ENCODE data around the gene CLASP1.

CLASP1 gene

DNA sequence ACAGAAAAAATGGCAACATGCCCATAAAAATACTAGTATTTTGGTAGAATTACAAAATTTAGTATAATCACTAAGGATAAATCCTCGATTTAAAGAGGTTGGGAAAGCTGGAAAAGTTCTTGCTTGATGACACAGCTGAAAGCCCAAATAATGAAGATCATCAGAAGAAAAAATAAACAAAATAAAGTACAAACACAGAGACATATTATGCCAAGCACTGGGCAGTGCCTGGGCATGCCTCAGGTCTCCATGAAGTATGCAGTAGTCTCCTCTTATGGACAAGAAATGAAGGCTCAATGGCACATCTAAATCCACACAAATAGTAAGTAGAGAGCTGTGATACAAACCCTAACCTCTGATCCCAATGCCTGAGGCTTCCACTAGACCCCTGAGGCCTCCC lies 60.9 kb downstream of the CLASP1 start:
- ATAC-seq, result no peak
- no peak overlapping the region for H3K4me3 Mint-ChIP-seq
- no peak overlapping the region for H3K27ac Mint-ChIP-seq

DNA sequence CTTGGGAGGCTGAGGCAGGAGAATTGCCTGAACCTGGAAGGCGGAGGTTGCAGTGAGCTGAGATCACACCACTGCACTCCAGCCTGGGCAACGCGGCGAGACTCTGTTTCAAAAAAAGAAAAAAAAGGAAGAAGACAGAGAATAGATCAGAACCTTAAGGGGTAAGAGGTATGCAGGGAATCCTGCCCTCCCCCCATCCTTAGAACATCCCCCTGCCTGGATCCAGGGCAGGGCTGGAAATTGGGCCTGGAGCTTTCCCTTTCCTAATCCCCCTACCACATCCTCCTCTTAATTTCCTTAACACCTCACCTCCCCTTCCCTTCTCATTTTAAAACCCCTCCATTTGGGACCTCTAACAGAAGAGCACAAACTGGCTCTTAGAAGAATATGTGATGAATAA lies 62.1 kb downstream of the CLASP1 start:
- Mint-ChIP-seq H3K4me1 (peaks cover 21% of the 10 kb centered on the region), H3K36me3 (ENCODE audit: low read depth) (peaks cover 10% of the 10 kb centered on the region), H3K9me3 (no peaks in the 10 kb centered on the region), H3K4me3 (no peak overlapping the region), H3K27me3 (no peaks in the 10 kb centered on the region), H3K27ac (no peak overlapping the region)
- DNase-seq, result no peak
- no peak for ATAC-seq

More for the DNA sequence above, 60.9 kb downstream of the CLASP1 start:
- H3K4me1 Mint-ChIP-seq, result peaks cover 21% of the 10 kb centered on the region
- DNase-seq, result no peak
- H3K27me3 Mint-ChIP-seq, result no peaks in the 10 kb centered on the region
- no peaks in the 10 kb centered on the region for H3K9me3 Mint-ChIP-seq
- H3K36me3 Mint-ChIP-seq (ENCODE audit: low read depth), result peaks cover 8% of the 10 kb centered on the region

DNA sequence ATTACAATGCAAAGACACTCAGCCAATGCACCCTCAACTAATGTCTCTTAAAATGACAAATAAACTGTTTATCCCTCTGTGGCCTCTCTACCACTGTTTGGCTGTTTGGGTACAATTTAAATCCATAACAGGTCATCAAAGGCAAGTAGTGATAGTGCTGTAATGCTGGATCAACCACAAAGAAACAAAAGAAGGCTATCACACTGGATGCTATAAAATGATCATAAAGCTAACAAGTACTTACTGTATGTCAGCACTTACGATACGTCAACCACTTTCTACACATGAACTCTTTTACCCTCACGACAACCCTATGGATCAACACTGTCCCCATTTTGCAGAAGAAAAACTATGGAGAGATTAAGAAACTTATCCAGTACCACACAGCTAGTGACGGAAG lies 64.5 kb downstream of the CLASP1 start:
- peaks cover 8% of the 10 kb centered on the region for H3K36me3 Mint-ChIP-seq (ENCODE audit: low read depth)
- H3K9me3 Mint-ChIP-seq, result no peaks in the 10 kb centered on the region
- ATAC-seq (no peak), DNase-seq (no peak)
- no peaks in the 10 kb centered on the region for H3K27me3 Mint-ChIP-seq
- H3K4me3 Mint-ChIP-seq, result no peak overlapping the region
- peaks cover 14% of the 10 kb centered on the region for H3K4me1 Mint-ChIP-seq
- H3K27ac Mint-ChIP-seq, result peak overlapping the region; percentile 6

DNA sequence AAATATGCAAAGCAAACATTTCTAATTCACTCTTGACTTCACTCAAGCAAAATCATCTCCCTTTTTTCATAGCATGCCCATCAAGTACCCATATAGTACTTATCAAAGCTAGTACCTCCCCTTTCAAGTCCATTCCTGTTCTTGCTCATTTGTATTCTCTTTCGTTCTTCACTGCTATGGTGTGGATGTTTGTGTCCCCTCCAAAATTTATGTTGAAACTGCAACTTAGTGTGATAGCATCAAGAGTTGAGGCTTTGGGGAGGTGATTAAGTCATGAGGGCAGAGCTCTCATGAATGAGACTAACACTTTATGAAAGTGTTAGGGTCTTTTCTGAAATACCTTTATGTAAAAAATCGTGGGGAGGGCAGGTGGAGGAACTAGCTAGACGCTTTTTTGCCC lies 65.7 kb downstream of the CLASP1 start:
- H3K36me3 Mint-ChIP-seq (ENCODE audit: low read depth), result peaks cover 3% of the 10 kb centered on the region
- ATAC-seq (peak; percentile 65), DNase-seq (no peak)
- H3K27me3 Mint-ChIP-seq, result no peaks in the 10 kb centered on the region
- H3K4me3 Mint-ChIP-seq, result no peak overlapping the region
- H3K27ac Mint-ChIP-seq, result no peak overlapping the region
- H3K9me3 Mint-ChIP-seq, result no peaks in the 10 kb centered on the region
- H3K4me1 Mint-ChIP-seq, result peaks cover 15% of the 10 kb centered on the region

DNA sequence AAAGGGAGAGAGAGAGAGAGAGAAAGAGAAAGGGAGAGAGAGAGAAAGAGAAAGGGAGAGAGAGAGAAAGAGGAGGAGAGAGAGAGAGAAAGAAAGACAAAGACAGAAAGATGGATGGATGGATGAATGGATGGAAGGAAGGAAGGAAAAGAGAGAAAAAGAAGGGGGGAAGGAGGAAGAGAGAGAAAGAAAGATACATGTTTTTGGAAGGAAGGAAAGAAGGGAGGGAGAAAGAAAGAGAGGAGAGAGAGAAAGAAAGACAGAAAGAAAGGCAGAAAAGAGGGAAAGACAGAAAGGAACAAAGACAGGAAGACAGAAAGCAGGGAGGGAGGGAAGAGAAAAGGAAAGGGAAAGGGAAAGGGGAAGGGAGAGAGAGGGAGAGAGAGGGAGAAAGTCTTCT lies 67.0 kb downstream of the CLASP1 start:
- DNase-seq (no peak), ATAC-seq (no peak)
- H3K4me3 Mint-ChIP-seq, result no peak overlapping the region
- no peaks in the 10 kb centered on the region for H3K27me3 Mint-ChIP-seq
- H3K27ac Mint-ChIP-seq, result no peak overlapping the region
- H3K4me1 Mint-ChIP-seq, result peaks cover 15% of the 10 kb centered on the region
- H3K9me3 Mint-ChIP-seq, result no peaks in the 10 kb centered on the region
- peaks cover 3% of the 10 kb centered on the region for H3K36me3 Mint-ChIP-seq (ENCODE audit: low read depth)

DNA sequence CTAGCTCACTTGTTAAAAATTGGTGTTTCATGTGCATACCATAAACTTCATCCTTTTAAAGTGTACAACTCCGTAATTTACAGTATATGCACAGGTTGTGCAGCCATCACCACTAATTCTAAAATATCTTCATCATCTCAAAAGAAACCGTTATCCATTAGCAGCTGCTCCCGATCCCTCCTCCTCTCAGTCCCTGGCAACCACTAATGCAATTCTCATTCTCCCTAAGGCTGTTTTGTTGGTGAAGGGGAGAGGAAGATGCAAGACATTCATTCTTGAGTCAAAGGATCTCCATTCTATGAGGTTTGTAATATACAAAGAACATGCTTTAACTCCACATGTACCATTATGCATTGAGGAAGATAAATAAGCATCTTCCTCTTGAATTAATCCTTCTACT lies 70.0 kb downstream of the CLASP1 start:
- ATAC-seq (no peak), DNase-seq (no peak)
- H3K27me3 Mint-ChIP-seq, result no peaks in the 10 kb centered on the region
- no peak overlapping the region for H3K27ac Mint-ChIP-seq
- peaks cover 7% of the 10 kb centered on the region for H3K4me1 Mint-ChIP-seq
- H3K9me3 Mint-ChIP-seq, result no peaks in the 10 kb centered on the region
- peaks cover 2% of the 10 kb centered on the region for H3K36me3 Mint-ChIP-seq (ENCODE audit: low read depth)
- no peak overlapping the region for H3K4me3 Mint-ChIP-seq

DNA sequence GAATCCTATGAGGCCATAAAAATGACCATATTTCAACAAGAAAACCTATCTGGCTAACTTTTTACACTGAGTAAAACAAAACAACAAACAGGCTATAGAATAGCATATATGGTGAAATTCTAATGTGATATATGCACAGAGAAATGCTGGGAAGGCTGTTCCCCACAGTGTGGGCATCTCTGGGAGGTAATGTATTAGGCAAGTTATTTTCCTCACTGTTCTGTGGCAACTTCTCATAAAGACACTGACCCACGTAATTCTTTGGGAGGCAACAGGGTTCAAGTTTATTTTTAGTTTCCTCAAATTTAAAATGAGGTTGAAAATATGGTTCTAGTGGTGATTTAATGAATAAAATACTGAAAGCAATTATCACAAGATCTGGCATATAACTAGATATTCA lies 71.9 kb downstream of the CLASP1 start:
- Mint-ChIP-seq H3K27ac (no peak overlapping the region), H3K36me3 (ENCODE audit: low read depth) (peaks cover under 1% of the 10 kb centered on the region), H3K9me3 (no peaks in the 10 kb centered on the region), H3K4me1 (peaks cover 1% of the 10 kb centered on the region), H3K27me3 (no peaks in the 10 kb centered on the region), H3K4me3 (no peak overlapping the region)
- ATAC-seq, result no peak
- DNase-seq, result no peak

DNA sequence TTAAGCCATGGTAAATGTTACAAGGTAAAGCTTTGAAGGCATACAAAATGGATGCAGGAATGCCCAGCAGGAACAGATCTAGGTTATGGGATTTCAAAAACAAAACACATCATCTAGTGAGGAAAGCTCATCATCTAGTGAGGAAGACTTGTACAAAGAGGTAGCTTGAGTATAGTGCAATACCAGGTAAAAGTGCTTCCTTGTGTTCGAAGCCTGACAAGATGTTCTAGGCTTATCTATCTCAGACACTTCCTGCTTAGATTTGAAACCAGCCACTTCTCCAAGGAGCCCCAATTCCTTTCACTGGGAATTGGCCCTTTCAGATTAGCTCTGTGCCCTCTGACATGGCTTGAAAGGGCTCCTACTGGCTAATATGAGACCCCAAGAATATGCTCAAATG lies 73.0 kb downstream of the CLASP1 start:
- no peak overlapping the region for H3K27ac Mint-ChIP-seq
- H3K9me3 Mint-ChIP-seq, result no peaks in the 10 kb centered on the region
- no peak for DNase-seq

DNA sequence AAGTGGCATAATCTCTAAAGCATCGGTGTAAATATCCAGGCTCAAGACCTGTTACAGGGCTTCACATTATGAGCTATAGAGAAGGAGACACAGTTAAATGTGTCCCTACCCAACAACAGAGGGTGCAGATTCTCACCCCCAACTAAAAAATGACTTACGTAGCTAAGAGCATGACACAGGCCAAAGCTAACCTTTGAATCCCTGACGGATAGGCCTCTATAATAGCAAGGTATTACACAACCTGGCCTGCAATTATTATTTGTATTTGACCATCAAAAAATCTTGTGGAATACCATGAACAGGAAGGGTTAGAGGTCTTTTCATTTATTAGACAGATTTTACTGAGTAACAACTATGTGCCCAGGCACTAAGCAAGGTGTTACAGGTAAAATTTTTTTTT lies 73.5 kb downstream of the CLASP1 start:
- peaks cover 3% of the 10 kb centered on the region for H3K4me1 Mint-ChIP-seq
- ATAC-seq (no peak), DNase-seq (no peak)
- H3K27me3 Mint-ChIP-seq, result no peaks in the 10 kb centered on the region
- H3K27ac Mint-ChIP-seq, result no peak overlapping the region
- no peak overlapping the region for H3K4me3 Mint-ChIP-seq
- no peaks in the 10 kb centered on the region for H3K9me3 Mint-ChIP-seq
- peaks cover 4% of the 10 kb centered on the region for H3K36me3 Mint-ChIP-seq (ENCODE audit: low read depth)

More for the DNA sequence above, 73.0 kb downstream of the CLASP1 start:
- peaks cover 4% of the 10 kb centered on the region for H3K36me3 Mint-ChIP-seq (ENCODE audit: low read depth)
- no peak for ATAC-seq
- no peak overlapping the region for H3K4me3 Mint-ChIP-seq
- peaks cover 3% of the 10 kb centered on the region for H3K4me1 Mint-ChIP-seq
- no peaks in the 10 kb centered on the region for H3K27me3 Mint-ChIP-seq

DNA sequence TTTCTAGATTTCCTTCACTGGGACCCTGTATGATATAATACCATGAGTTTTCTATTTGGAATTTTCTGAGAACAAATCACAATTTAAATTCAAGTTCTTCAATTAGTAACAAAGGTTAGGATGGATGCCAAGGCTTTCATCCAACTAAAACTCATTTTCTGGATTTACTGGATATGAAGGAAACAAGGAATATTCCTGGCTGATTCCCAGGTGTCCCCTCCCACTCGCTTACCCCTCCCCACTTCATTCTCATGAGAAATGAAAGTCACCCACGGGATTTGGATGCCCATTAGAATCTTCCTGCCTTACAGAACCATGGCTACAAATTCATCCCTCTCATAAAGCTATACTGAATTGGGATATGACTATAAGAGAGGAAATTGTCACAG lies 78.6 kb downstream of the CLASP1 start:
- ATAC-seq, result no peak
- no peak for DNase-seq
- H3K36me3 Mint-ChIP-seq (ENCODE audit: low read depth), result peaks cover 7% of the 10 kb centered on the region
- H3K4me1 Mint-ChIP-seq, result peaks cover 17% of the 10 kb centered on the region
- no peaks in the 10 kb centered on the region for H3K27me3 Mint-ChIP-seq
- H3K4me3 Mint-ChIP-seq, result no peak overlapping the region
- no peaks in the 10 kb centered on the region for H3K9me3 Mint-ChIP-seq
- H3K27ac Mint-ChIP-seq, result no peak overlapping the region

DNA sequence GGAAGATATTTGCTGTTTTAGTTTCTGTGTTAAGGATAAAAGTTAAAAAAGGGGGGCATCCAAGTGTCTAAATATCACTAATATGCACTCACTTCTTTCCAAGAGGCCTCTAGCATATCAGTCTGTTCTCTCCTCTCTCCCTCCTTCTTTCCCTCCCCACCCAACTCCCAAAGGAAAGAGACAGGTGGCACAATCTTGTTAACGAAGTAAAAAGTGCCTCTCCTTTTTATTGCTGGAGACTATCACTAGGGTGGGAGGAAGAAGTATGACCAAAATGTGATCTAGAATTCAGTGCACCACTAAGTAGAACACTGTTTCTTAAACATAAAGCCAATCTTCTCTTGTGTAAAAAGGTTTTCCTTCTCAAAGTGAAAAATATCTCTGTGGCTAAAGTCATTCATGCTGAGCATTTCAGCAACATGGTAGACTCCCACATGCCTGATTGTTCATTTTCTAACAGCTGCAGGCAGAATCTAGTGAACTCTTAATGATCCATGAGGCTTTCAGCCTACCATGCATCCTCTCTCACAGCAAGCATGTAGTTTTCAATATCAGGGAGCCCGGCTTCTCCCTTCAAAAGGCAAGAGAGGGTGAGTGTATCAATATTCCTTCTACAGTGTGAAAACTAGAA lies 79.1 kb downstream of the CLASP1 start:
- Mint-ChIP-seq H3K36me3 (ENCODE audit: low read depth) (peaks cover 7% of the 10 kb centered on the region), H3K9me3 (no peaks in the 10 kb centered on the region), H3K4me3 (no peak overlapping the region), H3K27ac (no peak overlapping the region), H3K27me3 (no peaks in the 10 kb centered on the region), H3K4me1 (peaks cover 22% of the 10 kb centered on the region)
- ATAC-seq, result no peak
- no peak for DNase-seq

DNA sequence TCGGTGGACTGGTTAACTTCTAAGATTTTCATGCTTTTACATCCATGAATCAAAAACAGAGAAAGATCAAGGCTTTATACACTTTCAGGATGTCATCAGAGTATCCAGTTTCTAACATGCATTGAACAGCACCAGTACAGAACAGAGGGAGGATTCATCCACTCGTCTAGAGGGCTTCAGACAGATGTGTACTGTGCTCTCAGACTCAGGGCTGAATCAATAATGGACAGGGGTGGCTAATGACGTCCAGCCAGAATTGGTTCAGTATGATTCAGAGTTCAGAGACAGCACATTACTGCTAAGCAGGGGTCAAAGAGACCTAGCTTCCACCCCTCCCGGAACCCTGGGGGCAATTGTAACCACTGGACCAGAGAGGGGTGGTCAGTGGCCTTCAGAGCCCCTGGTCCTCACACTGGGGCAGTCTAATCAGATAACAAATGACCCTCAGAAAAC lies 81.3 kb downstream of the CLASP1 start:
- H3K9me3 Mint-ChIP-seq, result peaks cover 4% of the 10 kb centered on the region
- no peak overlapping the region for H3K4me3 Mint-ChIP-seq
- H3K27ac Mint-ChIP-seq, result no peak overlapping the region
- no peaks in the 10 kb centered on the region for H3K27me3 Mint-ChIP-seq
- H3K36me3 Mint-ChIP-seq (ENCODE audit: low read depth), result peaks cover 22% of the 10 kb centered on the region
- DNase-seq (no peak), ATAC-seq (no peak)
- H3K4me1 Mint-ChIP-seq, result peaks cover 38% of the 10 kb centered on the region

DNA sequence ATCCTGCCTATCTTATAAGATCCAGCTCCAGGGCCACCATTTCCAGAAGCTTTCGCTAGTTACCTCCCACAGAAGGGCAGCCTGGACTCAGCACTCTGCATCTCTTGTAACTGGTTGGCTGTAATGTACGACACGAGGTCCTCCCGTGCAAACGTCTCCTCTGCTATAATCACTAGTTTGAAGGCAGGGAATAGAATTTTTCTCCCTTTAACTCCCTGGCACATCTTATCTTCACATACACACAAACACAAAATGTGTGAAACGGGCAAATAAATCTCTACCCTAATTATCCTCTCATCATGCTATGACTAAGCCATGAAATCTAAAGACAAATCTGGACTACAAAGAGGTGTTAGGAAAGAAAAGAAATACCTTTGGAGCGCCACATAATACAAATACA lies 81.8 kb downstream of the CLASP1 start:
- no peaks in the 10 kb centered on the region for H3K27me3 Mint-ChIP-seq
- peaks cover 4% of the 10 kb centered on the region for H3K9me3 Mint-ChIP-seq
- ATAC-seq (no peak), DNase-seq (no peak)
- no peak overlapping the region for H3K27ac Mint-ChIP-seq
- peaks cover 44% of the 10 kb centered on the region for H3K4me1 Mint-ChIP-seq
- peaks cover 25% of the 10 kb centered on the region for H3K36me3 Mint-ChIP-seq (ENCODE audit: low read depth)
- no peak overlapping the region for H3K4me3 Mint-ChIP-seq

DNA sequence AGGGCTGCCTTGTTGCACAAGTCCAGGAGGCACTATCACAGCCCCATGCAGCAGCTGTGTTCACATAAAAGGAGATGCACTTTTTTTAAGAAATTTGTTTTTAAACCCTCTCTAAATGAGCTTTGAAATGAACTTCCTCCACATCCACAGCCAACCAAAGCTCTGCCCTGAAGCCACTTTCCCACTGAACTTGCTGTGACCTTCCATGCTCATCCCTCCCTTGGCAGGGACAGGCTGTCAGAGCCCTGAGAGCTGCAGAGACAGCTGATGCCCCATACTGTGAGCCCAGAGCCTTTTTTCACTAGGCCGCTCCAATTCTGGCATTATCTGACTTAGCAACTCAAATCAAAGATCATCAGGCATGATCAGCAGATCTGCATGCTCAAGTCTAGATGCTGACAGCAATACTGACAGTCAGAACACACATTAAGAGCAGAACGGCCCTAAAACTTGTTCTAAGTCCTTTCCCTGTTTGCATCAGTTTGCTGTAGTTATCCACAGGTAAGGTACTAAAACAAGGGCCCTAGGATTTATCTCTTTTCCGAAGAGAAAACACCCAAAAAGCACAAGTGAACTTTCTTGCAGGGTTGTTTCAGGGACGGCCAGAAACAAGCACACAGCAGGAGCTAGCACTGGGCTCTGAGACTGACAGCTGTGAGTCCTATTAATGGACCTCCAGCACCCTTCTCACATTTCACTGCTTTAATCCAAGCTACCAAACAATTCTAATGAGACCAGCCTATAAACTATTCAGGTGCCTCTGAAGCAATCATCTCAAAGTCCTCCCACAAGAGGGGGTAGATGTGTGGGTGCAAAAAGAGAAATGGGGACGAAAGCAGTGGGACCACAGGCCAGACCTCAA lies 83.6 kb downstream of the CLASP1 start:
- peaks cover 4% of the 10 kb centered on the region for H3K9me3 Mint-ChIP-seq
- DNase-seq (no peak), ATAC-seq (no peak)
- peaks cover 55% of the 10 kb centered on the region for H3K4me1 Mint-ChIP-seq
- H3K36me3 Mint-ChIP-seq (ENCODE audit: low read depth), result peaks cover 21% of the 10 kb centered on the region
- no peak overlapping the region for H3K4me3 Mint-ChIP-seq
- no peak overlapping the region for H3K27ac Mint-ChIP-seq
- H3K27me3 Mint-ChIP-seq, result no peaks in the 10 kb centered on the region

DNA sequence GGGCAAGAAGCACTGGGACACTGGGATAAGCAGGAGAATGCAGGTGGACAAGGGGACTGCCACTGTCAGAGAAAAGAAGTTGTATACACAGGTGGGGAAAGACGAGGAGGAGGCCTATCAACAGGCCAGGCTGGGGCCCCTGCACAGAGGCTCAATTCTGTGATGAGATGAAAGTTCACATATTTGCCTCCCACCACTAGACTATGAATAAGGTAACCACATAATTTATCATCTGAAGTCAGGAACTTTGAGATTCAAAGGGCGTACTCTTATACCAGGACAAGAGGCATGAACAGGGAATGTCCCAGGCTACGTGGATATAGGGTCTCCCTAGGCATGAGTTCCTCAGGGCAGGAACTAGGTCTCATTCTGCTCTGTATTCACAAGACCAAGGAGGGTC lies 84.4 kb downstream of the CLASP1 start:
- H3K4me1 Mint-ChIP-seq, result peaks cover 55% of the 10 kb centered on the region
- H3K27ac Mint-ChIP-seq, result no peak overlapping the region

More for the DNA sequence above, 84.4 kb downstream of the CLASP1 start:
- H3K4me3 Mint-ChIP-seq, result no peak overlapping the region
- peaks cover 4% of the 10 kb centered on the region for H3K9me3 Mint-ChIP-seq
- DNase-seq, result no peak
- ATAC-seq, result peak; percentile 75
- H3K36me3 Mint-ChIP-seq (ENCODE audit: low read depth), result peaks cover 21% of the 10 kb centered on the region
- H3K27me3 Mint-ChIP-seq, result no peaks in the 10 kb centered on the region
